Hepatocyte (in vitro differentiated cells): Measurements from ENCODE around the gene ITGAE.

Experiments used
- CTCF ChIP-seq: fragments of 200-600 bp; sonication (generic); IDR thresholded peaks from 2 replicates; pipeline ENCODE4 v1.5.1; 2016; ENCODE audit warnings: antibody characterized with exemption, mild to moderate bottlenecking; ENCODE audit not compliant: poor library complexity
- EZH2 ChIP-seq: fragments of 200-600 bp; sonication (generic); IDR thresholded peaks from 2 replicates; pipeline ENCODE4 v1.6.1; 2016; ENCODE audit warnings: antibody characterized with exemption, mild to moderate bottlenecking, borderline replicate concordance
- EZH2phosphoT487 ChIP-seq: fragments of 200-600 bp; sonication (generic); IDR thresholded peaks from one replicate; pipeline ENCODE4 v1.6.1; 2018; ENCODE audit warnings: antibody characterized with exemption, mild to moderate bottlenecking, low read depth, moderate library complexity; ENCODE audit not compliant: unreplicated experiment, severe bottlenecking

- no peak for TF ChIP-seq CTCF
- no peak for TF ChIP-seq EZH2phosphoT487
- TF ChIP-seq EZH2 = no peak
These were observed 47.4 kb downstream of the ITGAE start for GRCh38 chr17:3753624-3754023.
